UCSD-AML1 (cell line): ENCODE data around the gene MOB3A.

Experiments used
- DNase-seq: peaks from one replicate; lab custom pipeline; 2025; ENCODE audit not compliant: unreplicated experiment; lab: John Stamatoyannopoulos, UW

MOB3A gene

GRCh38 chr19:2059422-2060201, 36.5 kb downstream of the MOB3A start:
- peak; percentile 40 for DNase-seq

- no peak for DNase-seq
These were observed 37.3 kb downstream of the MOB3A start for GRCh38 chr19:2058570-2059421.

GRCh38 chr19:2057484-2058469, 38.3 kb downstream of the MOB3A start:
- no peak for DNase-seq

- DNase-seq: no peak
These were observed 39.3 kb downstream of the MOB3A start for GRCh38 chr19:2056837-2057192.

GRCh38 chr19:2055931-2056836, 39.9 kb downstream of the MOB3A start:
- peak; percentile 32 for DNase-seq

- no peak for DNase-seq
These were observed 41.4 kb downstream of the MOB3A start for GRCh38 chr19:2054763-2055162.

GRCh38 chr19:2053601-2054389, 42.3 kb downstream of the MOB3A start:
- DNase-seq: no peak

- peak; percentile 30 for DNase-seq
These were observed 44.1 kb downstream of the MOB3A start for GRCh38 chr19:2051773-2052704.

GRCh38 chr19:2050991-2051772, 44.9 kb downstream of the MOB3A start, which contains the start of gene MKNK2:
TSS of gene MKNK2 (minus strand) at chr19:2051244. CDS start at chr19:2050851, 393 bp downstream.
- DNase-seq: peak; percentile 93

GRCh38 chr19:2050349-2050990, 45.7 kb downstream of the MOB3A start:
- no peak for DNase-seq

GRCh38 chr19:2049741-2050348, 46.3 kb downstream of the MOB3A start:
- peak; percentile 68 for DNase-seq

GRCh38 chr19:2048959-2049740, 47.0 kb downstream of the MOB3A start:
- no peak for DNase-seq

- DNase-seq: no peak
These were observed 47.8 kb downstream of the MOB3A start for GRCh38 chr19:2048104-2048958.

- no peak for DNase-seq
These were observed 48.5 kb downstream of the MOB3A start for GRCh38 chr19:2047449-2048103.
